Spinal cord (tissue), 10 donors: Measurements from ENCODE around the gene VCL. TPM values are rescaled to one million over a fixed set of nuclear protein-coding genes. Genes with fewer than 3 reads are reported as not detected.

Source experiments
- DNase-seq, 6 donors: peaks; one replicate each; pipeline versions ENCODE4 v3.0.0 to v3.0.0-alpha.2; 2013 to 2015; ENCODE audit warnings: low spot score in 6 of 6, low read depth in 4 of 6
- H3K27ac ChIP-seq: one replicate; pipeline ENCODE4 v1.5.1; 2013; ENCODE audit warnings: low read depth, low read length, control low read depth
- H3K27me3 ChIP-seq: one replicate; pipeline ENCODE4 v1.6.1; 2013; ENCODE audit warnings: low read length; ENCODE audit not compliant: control insufficient read depth, insufficient read depth
- H3K36me3 ChIP-seq: one replicate; pipeline ENCODE4 v1.6.1; 2013; ENCODE audit warnings: low read length; ENCODE audit not compliant: control insufficient read depth, insufficient read depth
- H3K4me1 ChIP-seq: one replicate; pipeline ENCODE4 v1.6.1; 2013; ENCODE audit warnings: low read length; ENCODE audit not compliant: control insufficient read depth, insufficient read depth
- H3K4me3 ChIP-seq: one replicate; pipeline ENCODE4 v1.5.1; 2013; ENCODE audit warnings: low read depth, low read length, control low read depth
- H3K9me3 ChIP-seq: one replicate; pipeline ENCODE4 v1.6.1; 2013; ENCODE audit warnings: low read length; ENCODE audit not compliant: control insufficient read depth, insufficient read depth
- WGBS: methylation state at CpG from one replicate; pipeline ENCODE4 v1.1.5; 2013; ENCODE audit warnings: missing lambda C conversion rate; ENCODE audit not compliant: insufficient coverage; 5-methylcytosine and 5-hydroxymethylcytosine counted together
- polyA plus RNA-seq, 2 donors: library from polyadenylated mRNA; unstranded; fragments of 120-200 nt; gene quantifications; one replicate each; pipeline ENCODE4 v1.2.1, GENCODE V29; 2013; ENCODE audit not compliant: insufficient read length in 2 of 2
- total RNA-seq, 2 donors: library from RNA; depleted of rRNA in 1 of 2; stranded (reverse); fragments of 120-200 nt in 1 of 2; fragments of >200 nt in 1 of 2; gene quantifications; one replicate each; pipeline versions ENCODE4 v1.2.3 to v1.2.4, GENCODE V29; 2013 to 2014
- donor health status: healthy.

VCL gene
- total and polyA plus RNA-seq, 4 donors, result 47.8 to 106 (median 63.5) TPM

DNA sequence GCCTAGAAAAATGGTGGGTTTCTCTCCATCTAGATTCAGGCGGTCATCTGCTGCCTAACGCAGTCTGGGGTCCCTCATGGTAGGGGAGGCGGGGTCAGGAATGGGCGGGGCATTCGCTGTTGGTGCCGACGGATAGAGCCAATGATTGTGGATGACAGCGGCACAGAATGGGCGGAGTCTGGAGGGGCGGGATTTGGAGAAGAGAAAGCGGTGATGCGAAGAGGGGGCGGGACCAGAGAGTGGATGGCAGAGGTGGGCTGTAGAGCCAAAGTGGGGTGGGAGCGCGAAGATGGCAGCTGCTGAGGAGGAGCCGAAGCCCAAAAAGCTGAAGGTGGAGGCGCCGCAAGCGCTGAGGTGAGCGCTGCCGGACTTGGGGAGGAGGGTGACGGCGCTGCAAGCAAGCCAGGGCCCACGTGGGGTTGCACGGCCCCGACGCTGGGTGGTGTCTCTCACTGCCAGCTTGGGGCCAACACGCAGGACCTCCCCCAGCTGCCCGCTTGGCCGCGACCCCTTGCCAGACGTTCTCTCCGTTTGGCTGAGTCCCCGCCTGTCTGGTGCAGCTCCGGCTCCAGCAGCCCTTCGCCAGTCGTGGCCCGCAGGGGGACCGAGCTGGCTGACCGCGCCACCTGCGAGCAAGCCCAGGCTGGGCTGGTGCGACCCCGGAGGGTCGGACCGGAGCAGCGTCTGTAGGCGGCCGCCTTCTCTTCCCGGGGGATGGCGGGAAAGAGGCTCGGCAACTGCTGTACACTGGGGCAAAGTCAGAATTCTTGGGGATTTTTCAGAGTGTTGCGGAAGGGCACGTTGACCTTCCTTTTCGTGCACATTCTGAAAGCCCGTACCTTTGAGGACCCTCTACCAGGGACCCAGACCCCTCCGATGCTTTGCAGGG is 153.3 kb downstream of the VCL start, which contains the start of gene ADK:
TSS of gene ADK (plus strand) at position 232 of the 889 bp plus-strand sequence. CDS start at position 290, 58 bp downstream.
- Histone ChIP-seq H3K4me1 (peaks cover 6% of the 10 kb centered on the region), H3K36me3 (peaks cover 3% of the 10 kb centered on the region), H3K27me3 (no peaks in the 10 kb centered on the region), H3K4me3 (peak within 1 kb of the TSS; percentile 98), H3K9me3 (no peaks in the 10 kb centered on the region), H3K27ac (peak within 1 kb of the TSS; percentile 96)
- DNase-seq, result peak in 5 of 6 donors; percentile 99 to 100 (median 99)
- under 1% methylated on average over 53 of the region's 57 CpGs for WGBS

DNA sequence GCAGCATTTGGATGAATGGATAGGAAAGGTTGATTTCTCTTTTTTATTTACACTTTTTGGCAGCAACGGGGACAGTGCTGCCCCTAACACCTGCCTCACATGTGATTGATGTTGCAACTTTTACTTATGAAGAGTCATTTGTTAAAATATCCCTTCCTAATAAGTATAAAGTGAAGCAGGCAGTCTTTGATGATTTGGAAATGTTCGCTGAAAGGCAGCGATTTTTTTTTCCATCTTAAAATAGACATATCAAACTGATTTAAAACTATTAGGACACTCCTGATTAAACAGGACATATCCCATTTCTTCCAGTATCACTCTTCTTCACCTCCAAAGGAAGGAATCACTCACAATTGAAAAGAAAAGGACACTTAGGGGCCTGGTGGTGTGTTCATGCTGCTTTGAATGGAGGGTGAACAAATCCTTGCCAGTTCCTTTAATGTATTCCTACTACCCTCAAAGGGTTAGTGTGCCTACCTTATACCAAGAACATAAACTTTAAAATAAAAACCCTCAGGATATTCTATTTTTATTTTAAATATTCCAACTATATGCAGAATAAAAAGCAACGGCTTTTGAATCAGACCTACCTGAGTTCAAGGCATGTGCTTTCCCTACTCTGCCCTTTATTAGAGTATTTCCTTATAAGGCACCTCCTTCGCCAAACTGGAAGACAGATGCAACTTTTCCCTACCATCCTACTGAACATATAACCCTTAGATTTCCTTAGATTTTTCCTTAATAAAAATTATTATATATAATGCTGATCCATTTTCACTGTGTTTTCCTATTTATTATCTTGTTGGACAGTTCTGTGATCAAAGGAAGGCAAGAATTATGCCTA is 154.2 kb downstream of the VCL start:
- 60% methylated on average over 1 of the region's 5 CpGs for WGBS
- Histone ChIP-seq H3K9me3 (no peaks in the 10 kb centered on the region), H3K4me3 (peak overlapping the region; percentile 98), H3K4me1 (peaks cover 8% of the 10 kb centered on the region), H3K27me3 (no peaks in the 10 kb centered on the region), H3K27ac (peak overlapping the region; percentile 96), H3K36me3 (peaks cover under 1% of the 10 kb centered on the region)
- no peak for DNase-seq

GRCh38 chr10:74153123-74153522 is 155.2 kb downstream of the VCL start:
- Histone ChIP-seq H3K27ac (no peak overlapping the region), H3K9me3 (no peaks in the 10 kb centered on the region), H3K4me1 (peaks cover 8% of the 10 kb centered on the region), H3K4me3 (no peak overlapping the region), H3K27me3 (no peaks in the 10 kb centered on the region), H3K36me3 (no peaks in the 10 kb centered on the region)
- WGBS, result no CpG with 5 or more reads among the region's 4 CpGs
- no peak for DNase-seq

DNA sequence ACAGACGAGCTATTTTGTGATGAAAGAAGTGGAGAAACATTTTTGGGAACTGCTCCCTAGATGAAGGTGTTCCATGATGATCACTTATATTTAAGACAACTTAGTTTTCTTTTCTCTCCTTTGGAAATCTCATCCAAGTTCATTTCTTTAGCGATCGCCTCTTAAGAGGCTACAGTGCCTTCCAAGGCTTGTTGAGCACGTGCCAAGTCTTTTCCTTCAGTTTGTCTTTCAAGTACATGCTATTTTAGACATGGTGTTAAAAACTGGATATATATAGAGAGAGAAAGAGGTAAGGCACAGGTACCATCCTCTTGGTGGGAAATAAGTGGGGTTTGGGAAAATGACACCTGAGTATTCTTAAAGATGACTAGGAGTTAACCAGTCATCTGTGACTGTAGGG is 155.8 kb downstream of the VCL start:
- no peaks in the 10 kb centered on the region for H3K9me3 ChIP-seq
- WGBS, result no CpG with 5 or more reads among the region's 4 CpGs
- no peaks in the 10 kb centered on the region for H3K27me3 ChIP-seq
- H3K36me3 ChIP-seq, result no peaks in the 10 kb centered on the region
- H3K4me3 ChIP-seq, result no peak overlapping the region
- H3K4me1 ChIP-seq, result peaks cover 8% of the 10 kb centered on the region
- H3K27ac ChIP-seq, result no peak overlapping the region
- no peak for DNase-seq

DNA sequence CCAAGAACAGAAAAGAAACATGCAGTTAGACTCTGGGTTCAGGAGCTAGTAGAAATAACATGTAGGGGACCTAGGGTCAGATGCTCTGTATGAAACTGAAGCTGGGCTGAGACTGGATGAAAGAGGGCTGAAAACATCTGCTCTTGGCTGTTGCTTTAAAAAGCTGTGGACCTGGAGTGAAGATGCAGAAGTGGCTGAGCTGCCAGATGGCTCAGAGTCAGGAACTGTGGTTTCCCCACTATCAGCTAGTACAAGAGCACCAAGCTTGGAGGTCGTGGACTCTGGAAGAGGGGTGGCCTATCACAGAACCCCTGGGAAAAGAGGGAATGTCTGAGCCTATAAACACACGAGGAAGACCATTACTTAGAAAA is 159.0 kb downstream of the VCL start:
- H3K9me3 ChIP-seq, result no peaks in the 10 kb centered on the region
- peak overlapping the region; percentile 3 for H3K27ac ChIP-seq
- H3K27me3 ChIP-seq, result no peaks in the 10 kb centered on the region
- H3K36me3 ChIP-seq, result no peaks in the 10 kb centered on the region
- peaks cover 4% of the 10 kb centered on the region for H3K4me1 ChIP-seq
- H3K4me3 ChIP-seq, result no peak overlapping the region
- DNase-seq, result peak in 1 of 6 donors; percentile 71
- no CpG with 5 or more reads among the region's 2 CpGs for WGBS

DNA sequence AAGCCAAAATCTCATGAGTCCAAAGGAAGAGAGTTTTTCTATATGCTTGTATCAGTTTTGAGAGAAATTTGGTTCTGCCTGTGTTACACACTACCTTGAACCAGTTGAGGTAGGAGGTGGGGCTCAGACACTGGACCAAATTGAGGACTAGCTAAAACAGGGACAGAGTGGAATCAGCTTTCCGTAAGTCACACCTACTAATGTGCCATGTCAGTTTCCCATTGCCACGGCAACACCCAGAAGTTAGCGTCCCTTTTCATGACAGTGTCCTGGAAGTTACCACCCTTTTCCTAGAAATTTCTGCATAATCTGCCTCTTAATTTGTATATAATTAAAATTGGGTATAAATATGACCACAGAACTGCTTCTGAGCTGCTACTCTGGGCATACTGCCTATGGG is 162.1 kb downstream of the VCL start:
- DNase-seq, result no peak
- Histone ChIP-seq H3K9me3 (no peaks in the 10 kb centered on the region), H3K27me3 (no peaks in the 10 kb centered on the region), H3K4me1 (peaks cover 4% of the 10 kb centered on the region), H3K27ac (no peak overlapping the region), H3K36me3 (no peaks in the 10 kb centered on the region), H3K4me3 (no peak overlapping the region)
- 100% methylated on average over 1 of the region's 3 CpGs for whole genome bisulfite sequencing

- Histone ChIP-seq H3K4me3 (no peak overlapping the region), H3K4me1 (peaks cover 2% of the 10 kb centered on the region), H3K27me3 (no peaks in the 10 kb centered on the region), H3K36me3 (no peaks in the 10 kb centered on the region), H3K9me3 (no peaks in the 10 kb centered on the region), H3K27ac (no peak overlapping the region)
- WGBS, result no CpG with 5 or more reads among the region's 3 CpGs
- DNase-seq, result no peak
Observed at GRCh38 chr10:74163319-74164068, 165.6 kb downstream of the VCL start.

GRCh38 chr10:74164716-74165529 is 167.0 kb downstream of the VCL start:
- Histone ChIP-seq H3K9me3 (no peaks in the 10 kb centered on the region), H3K27me3 (no peaks in the 10 kb centered on the region), H3K27ac (no peak overlapping the region), H3K36me3 (no peaks in the 10 kb centered on the region), H3K4me1 (peaks cover 2% of the 10 kb centered on the region), H3K4me3 (no peak overlapping the region)
- no peak for DNase-seq
- 86% methylated on average over 2 of the region's 6 CpGs for WGBS

DNA sequence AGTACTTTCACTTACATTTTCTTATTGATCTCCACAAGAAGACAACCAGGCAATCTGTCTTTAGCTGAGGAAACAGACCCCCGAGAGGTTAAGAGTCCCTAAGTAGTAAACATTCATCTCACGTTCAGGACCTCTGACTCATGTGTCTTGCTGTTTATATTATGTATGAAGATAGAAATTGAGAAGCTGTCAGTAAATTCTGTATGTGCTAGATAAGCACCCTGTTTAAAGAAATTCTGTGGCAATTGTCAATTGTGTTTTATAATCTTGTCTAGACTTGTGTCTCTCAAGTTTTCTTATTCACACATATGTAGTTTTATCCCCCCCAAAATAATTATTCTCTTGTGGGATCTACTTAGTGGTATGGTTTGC is 167.6 kb downstream of the VCL start:
- DNase-seq, result no peak
- no peaks in the 10 kb centered on the region for H3K9me3 ChIP-seq
- H3K4me3 ChIP-seq, result no peak overlapping the region
- H3K36me3 ChIP-seq, result no peaks in the 10 kb centered on the region
- WGBS, result no CpG with 5 or more reads among the region's 2 CpGs
- peaks cover 2% of the 10 kb centered on the region for H3K4me1 ChIP-seq
- no peak overlapping the region for H3K27ac ChIP-seq
- H3K27me3 ChIP-seq, result no peaks in the 10 kb centered on the region
